Vagina (tissue), 2 donors: ENCODE measurements around the gene PSEN2.

ENCODE experiments used
- CTCF ChIP-seq, 3 experiments: fragments of 450-650 bp in 2 of 3; fragments of 200-600 bp in 1 of 3; sonication (generic) in 1 of 3; IDR thresholded peaks; one replicate each; pipeline ENCODE4 v1.5.1; 2017 to 2019; ENCODE audit warnings: antibody characterized with exemption in 3 of 3, mild to moderate bottlenecking in 2 of 3, moderate library complexity in 2 of 3
- POLR2A ChIP-seq, 2 donors: fragments of 450-650 bp; IDR thresholded peaks; one replicate each; pipeline ENCODE4 v1.6.1; 2017; ENCODE audit warnings: antibody characterized with exemption in 2 of 2, mild to moderate bottlenecking in 2 of 2, moderate library complexity in 2 of 2

GRCh38 chr1:226919587-226919986, 49.2 kb downstream of the PSEN2 start:
- TF ChIP-seq CTCF (IDR thresholded peaks at IDR 0.05), result no peak
- TF ChIP-seq POLR2A (IDR thresholded peaks at IDR 0.05), result no peak
